ENCODE measurements around the gene CYTIP.

Gene CYTIP

DNA sequence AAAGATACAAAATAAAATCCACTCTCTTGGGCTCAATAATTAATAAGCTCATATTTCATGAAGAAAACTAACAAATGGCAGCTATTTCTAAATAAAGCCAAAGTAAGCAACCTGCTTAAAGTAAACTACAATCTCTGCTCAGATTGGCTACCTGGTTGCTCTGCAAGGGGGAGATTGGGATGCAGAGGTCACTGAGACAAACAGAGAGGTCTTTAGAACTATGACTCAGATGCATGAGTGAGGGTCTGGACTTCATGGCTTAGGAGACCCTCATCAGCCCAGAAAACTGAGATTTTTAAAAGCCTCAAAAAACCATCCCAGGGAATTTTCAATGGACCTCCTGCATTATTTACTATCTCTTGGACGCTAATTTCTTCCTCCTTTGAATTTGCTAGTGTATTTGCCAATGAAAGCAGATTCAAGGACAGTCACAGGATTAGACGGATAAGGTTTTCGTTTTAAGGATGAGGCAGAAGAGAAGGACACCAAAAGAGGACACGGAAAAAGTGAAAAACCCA is 17.4 kb downstream of the CYTIP start:
- H3K4me1 ChIP-seq (ENCODE audit: control insufficient read depth, insufficient read depth, low read length) = peaks cover 5% of the 10 kb centered on the region
- no peaks in the 10 kb centered on the region for H3K36me3 ChIP-seq (ENCODE audit: control insufficient read depth, insufficient read depth, low read length)
- H3K27ac ChIP-seq (ENCODE audit: insufficient read depth, low read depth, low read length, poor library complexity, severe bottlenecking) = no peak overlapping the region
- WGBS, 2 experiments = 89 to 99% methylated on average over 3 to 4 of the region's 4 CpGs
- no peaks in the 10 kb centered on the region for H3K9me3 ChIP-seq (ENCODE audit: control insufficient read depth, low read length)
- no peak overlapping the region for H3K4me3 ChIP-seq (ENCODE audit: insufficient read depth, low read depth, low read length)
- H3K27me3 ChIP-seq (ENCODE audit: control insufficient read depth, insufficient read depth, low read length, poor library complexity, severe bottlenecking) = no peaks in the 10 kb centered on the region

DNA sequence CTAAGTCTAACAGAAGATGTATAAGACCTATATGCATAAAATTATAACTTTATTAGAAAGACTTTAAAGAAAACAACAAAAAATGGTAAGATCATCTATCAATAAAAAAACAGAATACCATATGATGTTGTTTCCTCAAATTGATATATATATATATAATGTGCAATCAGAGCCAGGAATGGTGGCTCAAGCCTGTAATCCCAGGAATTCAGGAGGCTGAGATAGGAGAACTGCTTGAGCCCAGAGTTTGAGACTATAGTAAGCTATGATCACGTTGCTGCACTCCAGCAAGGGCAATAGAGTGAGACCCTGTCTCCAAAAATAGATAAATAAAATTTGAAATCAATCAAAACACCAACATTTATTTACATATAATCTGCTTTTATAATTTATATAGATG is 19.5 kb downstream of the CYTIP start:
- H3K4me1 ChIP-seq (ENCODE audit: control insufficient read depth, insufficient read depth, low read length) = no peaks in the 10 kb centered on the region

DNA sequence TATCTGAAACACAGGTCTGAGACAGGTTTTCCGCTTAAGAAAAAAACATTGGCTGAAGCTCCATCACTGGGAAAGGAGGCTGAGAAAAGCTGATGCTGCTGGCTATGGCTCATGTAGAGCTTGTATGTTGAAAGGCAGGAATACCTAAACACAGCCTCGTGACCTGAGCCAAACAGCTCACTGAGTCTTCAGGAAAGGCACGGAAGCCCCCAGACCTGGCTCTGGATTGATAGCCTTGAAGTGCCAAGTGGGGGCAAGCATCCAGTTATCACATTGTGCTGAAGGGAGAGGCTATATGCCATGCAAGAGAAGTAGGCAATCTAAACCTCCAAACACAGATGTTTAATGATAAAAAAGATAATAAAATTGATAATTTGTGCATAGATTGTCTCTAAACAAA is 21.9 kb downstream of the CYTIP start:
- WGBS, 2 experiments = 85 to 98% methylated on average over 3 of the region's 3 CpGs
- no peak overlapping the region for H3K27ac ChIP-seq (ENCODE audit: insufficient read depth, low read depth, low read length, poor library complexity, severe bottlenecking)

More for the DNA sequence above, 19.5 kb downstream of the CYTIP start:
- Histone ChIP-seq H3K4me3 (ENCODE audit: insufficient read depth, low read depth, low read length) (no peak overlapping the region), H3K27me3 (ENCODE audit: control insufficient read depth, insufficient read depth, low read length, poor library complexity, severe bottlenecking) (no peaks in the 10 kb centered on the region), H3K27ac (ENCODE audit: insufficient read depth, low read depth, low read length, poor library complexity, severe bottlenecking) (no peak overlapping the region), H3K9me3 (ENCODE audit: control insufficient read depth, low read length) (no peaks in the 10 kb centered on the region), H3K36me3 (ENCODE audit: control insufficient read depth, insufficient read depth, low read length) (no peaks in the 10 kb centered on the region)
- 91% methylated on average over 1 of the region's 1 CpG for WGBS, 2 experiments

DNA sequence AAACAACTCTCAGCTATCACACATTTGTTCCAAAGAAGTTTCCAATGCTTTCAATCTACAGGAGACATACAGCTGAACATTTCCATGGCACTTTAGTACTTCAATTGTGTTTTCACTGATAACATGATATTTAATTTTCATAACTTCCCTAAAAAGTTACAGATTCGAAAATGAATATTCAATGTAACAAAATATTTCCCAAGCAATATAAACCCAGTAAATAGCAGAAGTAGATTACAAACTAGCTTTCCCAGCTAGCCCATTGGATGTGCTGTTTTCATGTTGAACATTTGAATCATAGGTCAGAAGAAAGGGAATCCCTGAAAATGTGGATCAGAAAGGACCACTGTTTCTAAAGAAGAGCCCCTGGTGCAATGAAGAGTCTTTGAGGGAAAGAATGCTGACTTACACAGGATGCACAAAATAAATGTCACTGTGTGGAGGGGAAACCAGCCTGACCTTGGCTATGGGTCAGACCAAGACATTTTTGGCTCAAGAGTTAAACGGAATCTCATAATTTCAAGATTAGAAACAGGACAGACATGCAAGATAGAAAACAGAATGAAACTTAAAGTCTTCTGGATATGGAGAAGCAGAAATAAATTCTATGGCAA is 22.5 kb downstream of the CYTIP start:
- Histone ChIP-seq H3K27me3 (ENCODE audit: control insufficient read depth, insufficient read depth, low read length, poor library complexity, severe bottlenecking) (no peaks in the 10 kb centered on the region), H3K36me3 (ENCODE audit: control insufficient read depth, insufficient read depth, low read length) (no peaks in the 10 kb centered on the region), H3K9me3 (ENCODE audit: control insufficient read depth, low read length) (no peaks in the 10 kb centered on the region), H3K27ac (ENCODE audit: insufficient read depth, low read depth, low read length, poor library complexity, severe bottlenecking) (no peak overlapping the region), H3K4me3 (ENCODE audit: insufficient read depth, low read depth, low read length) (no peak overlapping the region), H3K4me1 (ENCODE audit: control insufficient read depth, insufficient read depth, low read length) (no peaks in the 10 kb centered on the region)
- WGBS, 2 experiments = 91 to 100% methylated on average over 1 to 2 of the region's 2 CpGs

More for the DNA sequence above, 21.9 kb downstream of the CYTIP start:
- Histone ChIP-seq H3K36me3 (ENCODE audit: control insufficient read depth, insufficient read depth, low read length) (no peaks in the 10 kb centered on the region), H3K9me3 (ENCODE audit: control insufficient read depth, low read length) (no peaks in the 10 kb centered on the region), H3K4me3 (ENCODE audit: insufficient read depth, low read depth, low read length) (no peak overlapping the region), H3K4me1 (ENCODE audit: control insufficient read depth, insufficient read depth, low read length) (no peaks in the 10 kb centered on the region), H3K27me3 (ENCODE audit: control insufficient read depth, insufficient read depth, low read length, poor library complexity, severe bottlenecking) (no peaks in the 10 kb centered on the region)

DNA sequence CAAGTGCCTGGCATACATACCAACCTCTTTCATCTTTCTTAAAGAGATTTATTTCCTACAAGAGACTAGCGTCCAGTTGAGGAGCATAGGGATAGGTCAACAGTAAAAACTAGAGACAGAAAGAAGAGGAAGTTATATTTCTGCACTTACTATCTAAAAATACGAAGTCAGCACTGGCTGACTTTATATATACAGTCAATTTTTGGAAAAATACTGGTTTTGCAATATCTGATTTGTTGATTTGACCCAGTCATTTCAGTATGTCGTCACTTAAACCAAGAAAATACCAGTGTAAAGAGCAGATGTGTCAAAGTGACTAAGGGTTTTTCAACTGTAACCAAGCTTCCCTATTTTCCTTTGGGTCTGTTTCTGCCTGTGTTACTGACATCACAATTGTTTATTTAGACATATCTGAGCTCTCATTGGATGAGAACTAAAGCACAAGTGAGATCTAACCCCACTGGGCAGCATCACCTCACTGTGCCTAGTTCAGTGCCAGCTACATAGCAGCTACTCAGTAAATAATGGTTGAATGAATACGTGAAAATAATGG is 23.0 kb downstream of the CYTIP start:
- no peaks in the 10 kb centered on the region for H3K27me3 ChIP-seq (ENCODE audit: control insufficient read depth, insufficient read depth, low read length, poor library complexity, severe bottlenecking)
- WGBS, 2 experiments = 92% methylated on average over 2 to 4 of the region's 4 CpGs
- H3K36me3 ChIP-seq (ENCODE audit: control insufficient read depth, insufficient read depth, low read length) = no peaks in the 10 kb centered on the region

DNA sequence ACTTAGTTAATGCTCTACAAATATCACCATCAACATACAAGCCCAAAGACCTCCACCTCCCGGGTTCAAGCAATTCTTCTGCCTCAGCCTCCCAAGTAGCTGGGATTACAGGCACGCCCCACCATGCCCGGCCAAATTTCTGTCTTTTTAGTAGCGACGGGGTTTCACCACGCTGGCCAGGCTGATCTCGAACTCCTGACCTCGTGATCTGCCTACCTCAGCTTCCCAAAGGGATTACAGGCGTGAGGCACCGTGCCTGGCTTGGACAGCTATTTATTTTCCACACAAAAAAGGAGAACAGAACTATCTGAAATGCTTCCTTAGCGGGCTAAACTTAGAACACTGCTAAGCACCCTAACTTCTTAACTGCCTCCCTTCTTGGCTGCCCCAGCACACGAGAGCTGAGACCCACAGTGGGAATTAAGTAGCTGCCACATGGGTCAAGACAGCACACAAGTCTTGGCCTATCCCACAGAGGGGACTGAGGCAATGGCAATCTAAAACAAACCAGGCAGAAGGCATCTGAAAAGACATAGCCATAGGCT is 24.8 kb downstream of the CYTIP start:
- Histone ChIP-seq H3K4me3 (ENCODE audit: insufficient read depth, low read depth, low read length) (no peak overlapping the region), H3K36me3 (ENCODE audit: control insufficient read depth, insufficient read depth, low read length) (no peaks in the 10 kb centered on the region), H3K4me1 (ENCODE audit: control insufficient read depth, insufficient read depth, low read length) (no peaks in the 10 kb centered on the region), H3K27ac (ENCODE audit: insufficient read depth, low read depth, low read length, poor library complexity, severe bottlenecking) (no peak overlapping the region), H3K9me3 (ENCODE audit: control insufficient read depth, low read length) (no peaks in the 10 kb centered on the region), H3K27me3 (ENCODE audit: control insufficient read depth, insufficient read depth, low read length, poor library complexity, severe bottlenecking) (no peaks in the 10 kb centered on the region)
- 93% methylated on average over 12 of the region's 12 CpGs for WGBS, 2 experiments

More for the DNA sequence above, 23.0 kb downstream of the CYTIP start:
- no peaks in the 10 kb centered on the region for H3K4me1 ChIP-seq (ENCODE audit: control insufficient read depth, insufficient read depth, low read length)
- H3K27ac ChIP-seq (ENCODE audit: insufficient read depth, low read depth, low read length, poor library complexity, severe bottlenecking) = no peak overlapping the region
- no peaks in the 10 kb centered on the region for H3K9me3 ChIP-seq (ENCODE audit: control insufficient read depth, low read length)
- no peak overlapping the region for H3K4me3 ChIP-seq (ENCODE audit: insufficient read depth, low read depth, low read length)

DNA sequence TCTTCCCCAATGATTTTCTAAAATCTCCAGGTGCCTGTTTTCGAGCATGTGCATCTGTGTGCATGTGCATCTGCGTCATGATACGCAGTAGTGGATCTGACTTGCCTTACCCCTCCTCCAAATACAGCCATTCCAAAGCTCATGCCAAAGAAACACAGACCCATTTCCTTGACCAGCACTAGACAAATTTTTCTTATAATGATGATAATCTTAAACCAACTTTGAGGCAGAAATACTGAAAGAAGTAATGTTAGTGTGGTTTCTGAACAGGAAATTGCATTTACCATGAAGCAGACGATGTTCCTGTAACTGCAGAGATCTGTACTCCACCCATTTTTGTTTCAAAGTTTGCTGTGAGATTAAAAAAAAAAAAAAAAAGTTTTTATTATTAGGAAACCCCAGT is 25.6 kb downstream of the CYTIP start:
- no peak overlapping the region for H3K27ac ChIP-seq (ENCODE audit: insufficient read depth, low read depth, low read length, poor library complexity, severe bottlenecking)
- 94 to 97% methylated on average over 4 of the region's 4 CpGs for WGBS, 2 experiments

DNA sequence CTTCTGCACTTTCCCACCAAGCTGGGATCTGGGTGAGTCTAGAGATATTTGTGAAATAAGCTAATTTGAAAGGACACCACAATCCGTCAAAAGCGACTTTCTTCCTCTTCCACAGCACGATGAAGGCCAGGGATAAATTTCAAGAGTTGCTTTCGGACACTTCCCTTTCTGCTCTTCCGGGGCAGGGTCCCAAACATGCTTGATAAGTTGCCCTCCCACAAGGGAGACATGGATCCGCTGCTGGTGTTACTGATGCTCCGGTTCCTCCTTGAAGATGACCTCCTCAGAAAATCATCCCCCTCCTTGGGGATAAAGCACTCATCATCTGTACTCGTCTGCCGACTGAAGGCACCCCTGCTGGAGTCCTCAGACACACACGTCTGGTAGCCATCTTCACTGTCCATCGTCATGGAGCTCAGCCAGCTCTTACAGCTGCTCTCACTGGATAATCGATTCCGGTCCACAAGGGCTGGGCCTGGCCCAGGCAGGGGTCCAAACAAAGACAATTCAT is 28.2 kb downstream of the CYTIP start:
- H3K4me3 ChIP-seq (ENCODE audit: insufficient read depth, low read depth, low read length) = no peak overlapping the region
- 92% methylated on average over 13 of the region's 13 CpGs for WGBS, 2 experiments
- H3K36me3 ChIP-seq (ENCODE audit: control insufficient read depth, insufficient read depth, low read length) = no peaks in the 10 kb centered on the region
- H3K27me3 ChIP-seq (ENCODE audit: control insufficient read depth, insufficient read depth, low read length, poor library complexity, severe bottlenecking) = no peaks in the 10 kb centered on the region
- no peak overlapping the region for H3K27ac ChIP-seq (ENCODE audit: insufficient read depth, low read depth, low read length, poor library complexity, severe bottlenecking)
- no peaks in the 10 kb centered on the region for H3K9me3 ChIP-seq (ENCODE audit: control insufficient read depth, low read length)
- H3K4me1 ChIP-seq (ENCODE audit: control insufficient read depth, insufficient read depth, low read length) = no peaks in the 10 kb centered on the region

More for the DNA sequence above, 25.6 kb downstream of the CYTIP start:
- Histone ChIP-seq H3K36me3 (ENCODE audit: control insufficient read depth, insufficient read depth, low read length) (no peaks in the 10 kb centered on the region), H3K4me3 (ENCODE audit: insufficient read depth, low read depth, low read length) (no peak overlapping the region), H3K4me1 (ENCODE audit: control insufficient read depth, insufficient read depth, low read length) (no peaks in the 10 kb centered on the region), H3K27me3 (ENCODE audit: control insufficient read depth, insufficient read depth, low read length, poor library complexity, severe bottlenecking) (no peaks in the 10 kb centered on the region), H3K9me3 (ENCODE audit: control insufficient read depth, low read length) (no peaks in the 10 kb centered on the region)

DNA sequence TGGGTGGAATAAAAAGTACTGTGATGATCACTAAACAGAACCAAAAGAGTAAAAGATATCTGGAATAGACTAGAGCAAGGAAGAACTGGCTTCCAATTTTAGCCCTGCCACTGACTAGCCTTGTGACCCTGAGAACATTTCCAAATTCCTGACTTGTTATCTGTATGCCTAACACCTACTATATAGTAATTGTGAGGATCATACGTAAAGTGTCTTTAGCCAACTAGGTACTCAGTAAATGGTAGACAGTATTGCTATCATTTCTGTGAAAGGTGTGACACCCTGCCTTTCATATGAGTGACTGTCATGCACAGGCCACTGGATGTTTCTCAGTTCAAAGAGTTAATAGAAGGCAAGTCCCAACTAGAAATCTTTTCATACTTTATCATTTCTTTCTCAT is 29.8 kb downstream of the CYTIP start:
- Histone ChIP-seq H3K4me3 (ENCODE audit: insufficient read depth, low read depth, low read length) (no peak overlapping the region), H3K27me3 (ENCODE audit: control insufficient read depth, insufficient read depth, low read length, poor library complexity, severe bottlenecking) (no peaks in the 10 kb centered on the region), H3K36me3 (ENCODE audit: control insufficient read depth, insufficient read depth, low read length) (no peaks in the 10 kb centered on the region), H3K9me3 (ENCODE audit: control insufficient read depth, low read length) (no peaks in the 10 kb centered on the region), H3K27ac (ENCODE audit: insufficient read depth, low read depth, low read length, poor library complexity, severe bottlenecking) (no peak overlapping the region), H3K4me1 (ENCODE audit: control insufficient read depth, insufficient read depth, low read length) (no peaks in the 10 kb centered on the region)
- 100% methylated on average over 1 of the region's 1 CpG for WGBS, 2 experiments

DNA sequence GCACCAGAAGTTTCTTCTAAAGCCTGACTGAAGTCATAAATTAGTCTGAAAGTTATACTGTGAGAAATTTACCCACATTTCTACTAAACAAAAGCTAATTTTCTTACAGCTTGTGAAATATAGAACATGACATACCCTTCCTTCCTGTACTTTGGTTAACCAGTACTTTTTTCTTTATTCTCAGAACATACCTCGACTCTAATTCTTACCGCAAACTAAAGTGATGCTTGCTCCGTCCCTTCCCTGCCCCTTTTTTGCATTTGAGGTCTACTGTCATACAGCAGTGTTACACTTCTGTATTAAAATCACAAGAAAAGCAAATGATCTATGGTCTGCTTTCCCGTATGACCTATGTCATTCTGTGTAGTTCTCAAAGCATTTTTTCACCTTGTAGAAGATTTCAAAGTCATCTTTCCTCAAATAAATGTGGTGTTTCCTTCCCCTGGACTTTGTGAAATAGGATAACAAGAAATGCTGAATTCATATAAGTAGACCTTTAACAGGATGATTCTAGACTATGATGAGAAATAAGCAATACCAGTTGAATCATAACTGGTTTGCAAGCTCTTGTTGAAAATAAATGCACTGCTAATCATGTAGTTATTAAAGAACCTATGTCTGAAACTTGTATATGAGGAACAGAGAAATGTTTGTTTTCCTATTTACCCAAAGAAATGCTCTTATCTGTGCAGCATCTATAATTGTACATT is 30.4 kb downstream of the CYTIP start:
- Histone ChIP-seq H3K4me1 (ENCODE audit: control insufficient read depth, insufficient read depth, low read length) (no peaks in the 10 kb centered on the region), H3K36me3 (ENCODE audit: control insufficient read depth, insufficient read depth, low read length) (no peaks in the 10 kb centered on the region), H3K9me3 (ENCODE audit: control insufficient read depth, low read length) (no peaks in the 10 kb centered on the region), H3K27ac (ENCODE audit: insufficient read depth, low read depth, low read length, poor library complexity, severe bottlenecking) (no peak overlapping the region), H3K27me3 (ENCODE audit: control insufficient read depth, insufficient read depth, low read length, poor library complexity, severe bottlenecking) (no peaks in the 10 kb centered on the region), H3K4me3 (ENCODE audit: insufficient read depth, low read depth, low read length) (no peak overlapping the region)
- WGBS, 2 experiments = 95 to 96% methylated on average over 4 of the region's 4 CpGs
